GM18907 (cell line): Measurements from ENCODE around the gene SPON1.

Source experiments
- ATAC-seq: cut with Tn5 transposase; IDR thresholded peaks from one replicate; pipeline ENCODE4 v1.9.1; 2021; ENCODE audit warnings: mild to moderate bottlenecking, moderate library complexity; ENCODE audit not compliant: unreplicated experiment

SPON1 gene

GRCh38 chr11:14179116-14179820, 216.7 kb downstream of the SPON1 start:
- ATAC-seq: no peak

- no peak for ATAC-seq
These were observed 218.6 kb downstream of the SPON1 start for GRCh38 chr11:14181121-14181520.

GRCh38 chr11:14182833-14183364, 220.4 kb downstream of the SPON1 start:
- ATAC-seq: no peak

- ATAC-seq: no peak
These were observed 221.8 kb downstream of the SPON1 start for GRCh38 chr11:14184028-14184940.

- ATAC-seq: no peak
These were observed 222.9 kb downstream of the SPON1 start for GRCh38 chr11:14185461-14185860.

- ATAC-seq: no peak
These were observed 223.7 kb downstream of the SPON1 start for GRCh38 chr11:14186046-14186775.

- ATAC-seq: no peak
These were observed 227.4 kb downstream of the SPON1 start for GRCh38 chr11:14189874-14190273.

- ATAC-seq: no peak
These were observed 228.7 kb downstream of the SPON1 start for GRCh38 chr11:14190992-14191778.

- ATAC-seq: no peak
These were observed 231.1 kb downstream of the SPON1 start for GRCh38 chr11:14193644-14194043.

- peak; percentile 61 for ATAC-seq
These were observed 240.0 kb downstream of the SPON1 start for GRCh38 chr11:14202251-14203196.

- no peak for ATAC-seq
These were observed 240.8 kb downstream of the SPON1 start for GRCh38 chr11:14203321-14203720.

- ATAC-seq: no peak
These were observed 250.5 kb downstream of the SPON1 start for GRCh38 chr11:14212986-14213385.

GRCh38 chr11:14218728-14219127, 256.2 kb downstream of the SPON1 start:
- no peak for ATAC-seq

- no peak for ATAC-seq
These were observed 261.2 kb downstream of the SPON1 start for GRCh38 chr11:14223636-14224288.

- no peak for ATAC-seq
These were observed 261.9 kb downstream of the SPON1 start for GRCh38 chr11:14224395-14224794.

GRCh38 chr11:14225666-14226065, 263.1 kb downstream of the SPON1 start:
- ATAC-seq: no peak

- no peak for ATAC-seq
These were observed 265.8 kb downstream of the SPON1 start for GRCh38 chr11:14228356-14228755.

- no peak for ATAC-seq
These were observed 266.9 kb downstream of the SPON1 start for GRCh38 chr11:14229472-14229871.

- no peak for ATAC-seq
These were observed 267.9 kb downstream of the SPON1 start for GRCh38 chr11:14230407-14230806.
